ENCODE results near the gene PNP.

- TF ChIP-seq, protein P1, sequence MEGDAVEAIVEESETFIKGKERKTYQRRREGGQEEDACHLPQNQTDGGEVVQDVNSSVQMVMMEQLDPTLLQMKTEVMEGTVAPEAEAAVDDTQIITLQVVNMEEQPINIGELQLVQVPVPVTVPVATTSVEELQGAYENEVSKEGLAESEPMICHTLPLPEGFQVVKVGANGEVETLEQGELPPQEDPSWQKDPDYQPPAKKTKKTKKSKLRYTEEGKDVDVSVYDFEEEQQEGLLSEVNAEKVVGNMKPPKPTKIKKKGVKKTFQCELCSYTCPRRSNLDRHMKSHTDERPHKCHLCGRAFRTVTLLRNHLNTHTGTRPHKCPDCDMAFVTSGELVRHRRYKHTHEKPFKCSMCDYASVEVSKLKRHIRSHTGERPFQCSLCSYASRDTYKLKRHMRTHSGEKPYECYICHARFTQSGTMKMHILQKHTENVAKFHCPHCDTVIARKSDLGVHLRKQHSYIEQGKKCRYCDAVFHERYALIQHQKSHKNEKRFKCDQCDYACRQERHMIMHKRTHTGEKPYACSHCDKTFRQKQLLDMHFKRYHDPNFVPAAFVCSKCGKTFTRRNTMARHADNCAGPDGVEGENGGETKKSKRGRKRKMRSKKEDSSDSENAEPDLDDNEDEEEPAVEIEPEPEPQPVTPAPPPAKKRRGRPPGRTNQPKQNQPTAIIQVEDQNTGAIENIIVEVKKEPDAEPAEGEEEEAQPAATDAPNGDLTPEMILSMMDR (IDR thresholded peaks at IDR 0.05): no peak
- TF ChIP-seq POLR2A (IDR thresholded peaks at IDR 0.05): no peak
Observed at GRCh38 chr14:20508367-20508766, 39.2 kb downstream of the PNP start.

All from stomach (tissue), 4 donors.